ENCODE data around the gene MAGI1.

DNA sequence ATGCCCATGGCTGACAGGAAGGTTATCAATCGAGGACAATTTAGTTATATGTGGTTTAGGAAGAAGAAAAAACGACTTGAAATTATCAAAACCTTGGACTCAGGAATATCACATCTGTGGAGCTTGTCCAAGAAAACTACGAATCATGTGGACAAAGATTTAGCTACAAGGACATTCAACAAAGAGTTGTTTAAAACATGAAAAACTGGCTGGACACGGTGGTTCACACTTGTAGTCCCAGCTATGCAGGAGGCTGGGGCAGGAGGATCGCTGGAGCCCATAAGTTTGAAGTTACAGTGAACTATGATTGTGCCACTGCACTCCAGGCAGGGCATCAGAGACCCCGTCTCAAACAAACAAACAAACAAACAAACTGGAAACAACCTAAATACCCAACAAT lies 142.4 kb downstream of the MAGI1 start:
- TF ChIP-seq PATZ1 (CRISPR knock-in tag; IDR thresholded peaks at IDR 0.05; ENCODE audit: borderline replicate concordance) (no peak), SNAI2 (CRISPR knock-in tag; IDR thresholded peaks at IDR 0.05) (no peak), ZFP30 (CRISPR knock-in tag; IDR thresholded peaks at IDR 0.05) (no peak), TCF4 (CRISPR knock-in tag; IDR thresholded peaks at IDR 0.05; ENCODE audit: borderline replicate concordance) (no peak), ZC3H10 (CRISPR knock-in tag; IDR thresholded peaks at IDR 0.05) (no peak)
- TF ChIP-seq, protein P1, sequence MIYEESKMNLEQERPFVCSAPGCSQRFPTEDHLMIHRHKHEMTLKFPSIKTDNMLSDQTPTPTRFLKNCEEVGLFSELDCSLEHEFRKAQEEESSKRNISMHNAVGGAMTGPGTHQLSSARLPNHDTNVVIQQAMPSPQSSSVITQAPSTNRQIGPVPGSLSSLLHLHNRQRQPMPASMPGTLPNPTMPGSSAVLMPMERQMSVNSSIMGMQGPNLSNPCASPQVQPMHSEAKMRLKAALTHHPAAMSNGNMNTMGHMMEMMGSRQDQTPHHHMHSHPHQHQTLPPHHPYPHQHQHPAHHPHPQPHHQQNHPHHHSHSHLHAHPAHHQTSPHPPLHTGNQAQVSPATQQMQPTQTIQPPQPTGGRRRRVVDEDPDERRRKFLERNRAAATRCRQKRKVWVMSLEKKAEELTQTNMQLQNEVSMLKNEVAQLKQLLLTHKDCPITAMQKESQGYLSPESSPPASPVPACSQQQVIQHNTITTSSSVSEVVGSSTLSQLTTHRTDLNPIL (CRISPR knock-in tag; IDR thresholded peaks at IDR 0.05; ENCODE audit: low read depth): no peak
- TF ChIP-seq, protein P2, sequence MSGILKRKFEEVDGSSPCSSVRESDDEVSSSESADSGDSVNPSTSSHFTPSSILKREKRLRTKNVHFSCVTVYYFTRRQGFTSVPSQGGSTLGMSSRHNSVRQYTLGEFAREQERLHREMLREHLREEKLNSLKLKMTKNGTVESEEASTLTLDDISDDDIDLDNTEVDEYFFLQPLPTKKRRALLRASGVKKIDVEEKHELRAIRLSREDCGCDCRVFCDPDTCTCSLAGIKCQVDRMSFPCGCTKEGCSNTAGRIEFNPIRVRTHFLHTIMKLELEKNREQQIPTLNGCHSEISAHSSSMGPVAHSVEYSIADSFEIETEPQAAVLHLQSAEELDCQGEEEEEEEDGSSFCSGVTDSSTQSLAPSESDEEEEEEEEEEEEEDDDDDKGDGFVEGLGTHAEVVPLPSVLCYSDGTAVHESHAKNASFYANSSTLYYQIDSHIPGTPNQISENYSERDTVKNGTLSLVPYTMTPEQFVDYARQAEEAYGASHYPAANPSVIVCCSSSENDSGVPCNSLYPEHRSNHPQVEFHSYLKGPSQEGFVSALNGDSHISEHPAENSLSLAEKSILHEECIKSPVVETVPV (CRISPR knock-in tag; IDR thresholded peaks at IDR 0.05): no peak
